Neural cell (in vitro differentiated cells): ENCODE measurements around the gene HEATR5A. TPM values are rescaled to one million over a fixed set of nuclear protein-coding genes. Genes with fewer than 3 reads are reported as not detected.

Source experiments
- H2AFZ ChIP-seq: fragments of 200-600, 300-800 bp; sonication (generic), shearing (Covaris generic); 2 replicates; pipeline ENCODE4 v1.6.0; 2014; ENCODE audit warnings: low read depth, mild to moderate bottlenecking, antibody characterized with exemption, low read length, moderate library complexity
- H3F3A ChIP-seq: fragments of 200-600 bp; shearing (Covaris generic); 2 replicates; pipeline ENCODE4 v1.6.1; 2016; ENCODE audit warnings: mild to moderate bottlenecking, moderate library complexity, mixed read lengths, antibody characterized with exemption, low read length; ENCODE audit not compliant: insufficient read depth, poor library complexity, severe bottlenecking
- H3K27ac ChIP-seq: fragments of 200-600, 300-800 bp; sonication (generic), shearing (Covaris generic); 2 replicates; pipeline ENCODE4 v1.5.1; 2014; ENCODE audit warnings: mild to moderate bottlenecking, low read length, moderate library complexity
- H3K27me3 ChIP-seq: fragments of 300-800, 200-600 bp; sonication (generic), shearing (Covaris generic); 2 replicates; pipeline ENCODE4 v1.6.0; 2014; ENCODE audit warnings: mild to moderate bottlenecking, low read depth, low read length, moderate library complexity; ENCODE audit not compliant: insufficient read depth
- H3K36me3 ChIP-seq: fragments of 300-800, 200-600 bp; sonication (generic), shearing (Covaris generic); 2 replicates; pipeline ENCODE4 v1.5.1; 2014; ENCODE audit warnings: mild to moderate bottlenecking, antibody characterized with exemption, low read length, moderate library complexity; ENCODE audit not compliant: insufficient read depth
- H3K4me2 ChIP-seq: fragments of 300-800, 200-600 bp; sonication (generic), shearing (Covaris generic); 2 replicates; pipeline ENCODE4 v1.6.0; 2014; ENCODE audit warnings: mild to moderate bottlenecking, low read length
- H3K4me3 ChIP-seq: fragments of 300-800, 200-600 bp; sonication (generic), shearing (Covaris generic); 2 replicates; pipeline ENCODE4 v1.5.1; 2014; ENCODE audit warnings: mild to moderate bottlenecking, low read length, moderate library complexity
- H3K79me2 ChIP-seq: fragments of 200-600 bp; shearing (Covaris generic); replicated peaks from 2 replicates; pipeline ENCODE4 v1.6.0; 2014; ENCODE audit warnings: mild to moderate bottlenecking, low read length, moderate library complexity; ENCODE audit not compliant: insufficient read depth
- H3K9ac ChIP-seq: fragments of 300-800, 200-600 bp; sonication (generic), shearing (Covaris generic); 2 replicates; pipeline ENCODE4 v1.6.1; 2016; ENCODE audit warnings: mild to moderate bottlenecking, low read length, mixed read lengths
- H3K9me2 ChIP-seq: fragments of 200-600 bp; shearing (Covaris generic); 2 replicates; pipeline ENCODE4 v1.6.1; 2016; ENCODE audit warnings: mild to moderate bottlenecking, low read length, mixed read lengths; ENCODE audit not compliant: insufficient read depth
- H3K9me3 ChIP-seq: fragments of 200-600, 300-800 bp; sonication (generic), shearing (Covaris generic); 2 replicates; pipeline ENCODE4 v1.6.1; 2016; ENCODE audit warnings: mild to moderate bottlenecking, mixed run types, low read length, moderate library complexity, mixed read lengths
- H4K20me1 ChIP-seq: fragments of 200-600 bp; shearing (Covaris generic); 2 replicates; pipeline ENCODE4 v1.6.1; 2016; ENCODE audit warnings: mild to moderate bottlenecking, mixed run types; ENCODE audit not compliant: insufficient read depth
- CTCF ChIP-seq: fragments of 450-650 bp; IDR thresholded peaks from 2 replicates; pipeline ENCODE4 v1.5.1; 2014; ENCODE audit warnings: antibody characterized with exemption, mild to moderate bottlenecking, moderate library complexity; ENCODE audit not compliant: poor library complexity, severe bottlenecking
- EP300 ChIP-seq: fragments of 450-650 bp; conservative IDR thresholded peaks from 2 replicates; pipeline ENCODE4 v1.6.1; 2014; ENCODE audit warnings: antibody characterized with exemption, mild to moderate bottlenecking, moderate library complexity; ENCODE audit not compliant: poor library complexity, severe bottlenecking
- EZH2 ChIP-seq: fragments of 200-600, 300-800 bp; shearing (Covaris generic), sonication (generic); IDR thresholded peaks from 2 replicates; pipeline ENCODE4 v1.6.1; 2014; ENCODE audit warnings: antibody characterized with exemption, low read length, borderline replicate concordance, mild to moderate bottlenecking; ENCODE audit not compliant: insufficient read depth, poor library complexity, severe bottlenecking
- MXI1 ChIP-seq: fragments of 450-650 bp; conservative IDR thresholded peaks from 2 replicates; pipeline ENCODE4 v1.6.1; 2014; ENCODE audit warnings: antibody characterized with exemption, mild to moderate bottlenecking; ENCODE audit not compliant: poor library complexity, severe bottlenecking
- POLR2AphosphoS5 ChIP-seq: IDR thresholded peaks from 2 replicates; pipeline ENCODE4 v1.6.1; 2012
- RAD21 ChIP-seq: fragments of 450-650 bp; conservative IDR thresholded peaks from 2 replicates; pipeline ENCODE4 v1.6.1; 2014; ENCODE audit warnings: antibody characterized with exemption, mild to moderate bottlenecking, moderate library complexity
- SMC3 ChIP-seq: fragments of 450-650 bp; conservative IDR thresholded peaks from 2 replicates; pipeline ENCODE4 v1.6.1; 2014; ENCODE audit warnings: antibody characterized with exemption, mild to moderate bottlenecking, moderate library complexity; ENCODE audit not compliant: poor library complexity
- TAF1 ChIP-seq: IDR thresholded peaks from 2 replicates; pipeline ENCODE4 v1.6.1; 2012; ENCODE audit warnings: low read depth
- polyA plus RNA-seq: library from polyadenylated mRNA; depleted of rRNA; stranded (reverse); fragments of >200 nt; gene quantifications from 2 replicates; pipeline ENCODE4 v1.2.3, GENCODE V29; 2014
- TF ChIP-seq, protein P1 (sequence below): IDR thresholded peaks from 2 replicates; pipeline ENCODE4 v1.6.1; 2012; ENCODE audit warnings: borderline replicate concordance

HEATR5A gene
- polyA plus RNA-seq, 1 donor from 2014 or later = 5.2 TPM

DNA sequence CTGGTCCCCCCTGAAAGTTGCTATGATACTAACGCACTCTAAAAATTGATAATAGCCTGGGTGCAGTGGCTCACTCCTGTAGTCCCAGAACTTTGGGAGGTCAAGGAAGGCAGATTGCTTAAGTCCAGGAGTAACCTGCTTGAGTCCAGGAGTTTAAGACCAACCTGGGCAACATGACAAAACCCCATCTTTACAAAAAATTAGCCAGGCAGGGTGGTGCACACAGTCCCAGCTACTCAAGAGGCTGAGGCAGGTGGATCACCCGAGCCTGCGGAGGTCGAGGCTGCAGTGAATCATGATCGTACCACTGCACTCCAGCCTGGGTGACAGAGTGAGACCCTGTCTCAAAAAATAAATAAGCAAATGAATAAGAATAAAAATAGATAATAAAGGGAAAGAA lies 42.9 kb downstream of the HEATR5A start:
- Histone ChIP-seq H3K9me3 (no peaks in the 10 kb centered on the region), H3K4me2 (no peak overlapping the region), H2AFZ (no peak overlapping the region), H3F3A (no peaks in the 10 kb centered on the region), H3K9ac (no peak overlapping the region), H3K27ac (no peak overlapping the region), H3K36me3 (no peaks in the 10 kb centered on the region), H4K20me1 (no peaks in the 10 kb centered on the region), H3K4me3 (no peak overlapping the region), H3K79me2 (no peaks in the 10 kb centered on the region), H3K9me2 (no peaks in the 10 kb centered on the region), H3K27me3 (no peaks in the 10 kb centered on the region)
- no peak for TF ChIP-seq RAD21
- TF ChIP-seq, protein P1, sequence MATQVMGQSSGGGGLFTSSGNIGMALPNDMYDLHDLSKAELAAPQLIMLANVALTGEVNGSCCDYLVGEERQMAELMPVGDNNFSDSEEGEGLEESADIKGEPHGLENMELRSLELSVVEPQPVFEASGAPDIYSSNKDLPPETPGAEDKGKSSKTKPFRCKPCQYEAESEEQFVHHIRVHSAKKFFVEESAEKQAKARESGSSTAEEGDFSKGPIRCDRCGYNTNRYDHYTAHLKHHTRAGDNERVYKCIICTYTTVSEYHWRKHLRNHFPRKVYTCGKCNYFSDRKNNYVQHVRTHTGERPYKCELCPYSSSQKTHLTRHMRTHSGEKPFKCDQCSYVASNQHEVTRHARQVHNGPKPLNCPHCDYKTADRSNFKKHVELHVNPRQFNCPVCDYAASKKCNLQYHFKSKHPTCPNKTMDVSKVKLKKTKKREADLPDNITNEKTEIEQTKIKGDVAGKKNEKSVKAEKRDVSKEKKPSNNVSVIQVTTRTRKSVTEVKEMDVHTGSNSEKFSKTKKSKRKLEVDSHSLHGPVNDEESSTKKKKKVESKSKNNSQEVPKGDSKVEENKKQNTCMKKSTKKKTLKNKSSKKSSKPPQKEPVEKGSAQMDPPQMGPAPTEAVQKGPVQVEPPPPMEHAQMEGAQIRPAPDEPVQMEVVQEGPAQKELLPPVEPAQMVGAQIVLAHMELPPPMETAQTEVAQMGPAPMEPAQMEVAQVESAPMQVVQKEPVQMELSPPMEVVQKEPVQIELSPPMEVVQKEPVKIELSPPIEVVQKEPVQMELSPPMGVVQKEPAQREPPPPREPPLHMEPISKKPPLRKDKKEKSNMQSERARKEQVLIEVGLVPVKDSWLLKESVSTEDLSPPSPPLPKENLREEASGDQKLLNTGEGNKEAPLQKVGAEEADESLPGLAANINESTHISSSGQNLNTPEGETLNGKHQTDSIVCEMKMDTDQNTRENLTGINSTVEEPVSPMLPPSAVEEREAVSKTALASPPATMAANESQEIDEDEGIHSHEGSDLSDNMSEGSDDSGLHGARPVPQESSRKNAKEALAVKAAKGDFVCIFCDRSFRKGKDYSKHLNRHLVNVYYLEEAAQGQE = no peak
- TF ChIP-seq TAF1 = no peak
- no peak for TF ChIP-seq POLR2AphosphoS5
- TF ChIP-seq MXI1 = no peak
- TF ChIP-seq EZH2 = no peak
- no peak for TF ChIP-seq CTCF
- TF ChIP-seq SMC3 = no peak
- TF ChIP-seq EP300 = no peak

GRCh38 chr14:31371646-31372045 lies 48.7 kb downstream of the HEATR5A start:
- no peak overlapping the region for H2AFZ ChIP-seq

More at GRCh38 chr14:31371646-31372045, 48.7 kb downstream of the HEATR5A start:
- H3K9me2 ChIP-seq = no peaks in the 10 kb centered on the region
- H3K27me3 ChIP-seq = no peaks in the 10 kb centered on the region
- TF ChIP-seq, protein P1 = no peak
- no peak for TF ChIP-seq EP300
- TF ChIP-seq SMC3 = no peak
- no peak for TF ChIP-seq MXI1
- no peak for TF ChIP-seq RAD21
- TF ChIP-seq CTCF = no peak
- TF ChIP-seq EZH2 = no peak
- no peak for TF ChIP-seq TAF1
- TF ChIP-seq POLR2AphosphoS5 = no peak
- no peaks in the 10 kb centered on the region for H3K9me3 ChIP-seq
- no peak overlapping the region for H3K9ac ChIP-seq
- no peaks in the 10 kb centered on the region for H3K79me2 ChIP-seq
- no peaks in the 10 kb centered on the region for H3K36me3 ChIP-seq
- no peak overlapping the region for H3K4me3 ChIP-seq
- no peaks in the 10 kb centered on the region for H3F3A ChIP-seq
- H3K27ac ChIP-seq = no peak overlapping the region
- no peaks in the 10 kb centered on the region for H4K20me1 ChIP-seq
- H3K4me2 ChIP-seq = no peak overlapping the region
